Esophagus squamous epithelium (tissue), 4 donors: Measurements from ENCODE around the gene ZNF324.
A peak's percentile ranks its signal among the peaks of the same experiment; 100 is the strongest.

Experiments used
- CTCF ChIP-seq, 6 experiments: fragments of 450-650 bp in 4 of 6; fragments of 200-600 bp in 2 of 6; sonication (generic) in 2 of 6; IDR thresholded peaks; one replicate each; pipeline ENCODE4 v1.5.1; 2016 to 2019; ENCODE audit warnings: antibody characterized with exemption in 6 of 6, mild to moderate bottlenecking in 4 of 6, moderate library complexity in 4 of 6
- POLR2A ChIP-seq, 4 donors: fragments of 450-650 bp; IDR thresholded peaks; one replicate each; pipeline ENCODE4 v1.6.1; 2017; ENCODE audit warnings: antibody characterized with exemption in 4 of 4, mild to moderate bottlenecking in 4 of 4, moderate library complexity in 3 of 4

- TF ChIP-seq CTCF (IDR thresholded peaks at IDR 0.05) = no peak
- peak in 2 of 4 donors; percentile 15 to 60 for TF ChIP-seq POLR2A (IDR thresholded peaks at IDR 0.05)
Observed at GRCh38 chr19:58475714-58476497, 9.0 kb downstream of the ZNF324 start, which contains the start of gene ZNF446.
